PC-9 (cell line): ENCODE results near the gene PHLPP2. TPM values are rescaled to one million over a fixed set of nuclear protein-coding genes. Genes with fewer than 3 reads are reported as not detected.
"Not testable (repeated sequence)": the region's sequence is repeated elsewhere in the genome, so short reads cannot be mapped to it uniquely, and the experiment has no call there.

Experiments
- BruUV-seq: library from RNA; stranded (reverse); fragments of 400-500 nt; replicated peaks from 2 replicates; lab custom pipeline; 2021; lab: Mats Ljungman, UMichigan
- CTCF ChIA-PET: fragments of 300-600 bp; sonication (Branson Sonifier 250); formaldehyde crosslinking; loops from one replicate; lab custom pipeline; 2022; ENCODE audit warnings: antibody characterized with exemption; lab: Charles Lee
- POLR2A ChIA-PET: fragments of 300-600 bp; sonication (Branson Sonifier 250); formaldehyde crosslinking; loops from one replicate; lab custom pipeline; 2022; ENCODE audit warnings: antibody characterized with exemption; ENCODE audit not compliant: unreplicated experiment; lab: Charles Lee
- DNase-seq, 2 experiments: peaks; one replicate each; pipeline versions ENCODE4 v3.0.0 to v3.0.0-alpha.2; 2015 to 2022; ENCODE audit warnings: mixed read lengths in 1 of 2
- H2AFZ ChIP-seq: fragments of 200-600 bp; sonication (generic); 2 replicates; pipeline ENCODE4 v1.8.1; 2017; ENCODE audit warnings: antibody characterized with exemption
- H3F3A ChIP-seq: fragments of 200-600 bp; sonication (generic); 2 replicates; pipeline ENCODE4 v1.8.1; 2017; ENCODE audit warnings: antibody characterized with exemption, mild to moderate bottlenecking, low read depth; ENCODE audit not compliant: insufficient read depth
- H3K27ac ChIP-seq: fragments of 200-600 bp; sonication (generic); 2 replicates; pipeline ENCODE4 v1.6.1; 2016; ENCODE audit warnings: mixed run types
- H3K27me3 ChIP-seq: fragments of 200-600 bp; sonication (generic); 2 replicates; pipeline ENCODE4 v1.6.1; 2016; ENCODE audit warnings: low read depth, mixed run types; ENCODE audit not compliant: insufficient read depth
- H3K36me3 ChIP-seq: fragments of 200-600 bp; sonication (generic); 2 replicates; pipeline ENCODE4 v1.6.1; 2016; ENCODE audit warnings: low read depth, mixed run types
- H3K4me1 ChIP-seq: fragments of 200-600 bp; sonication (generic); replicated peaks from 2 replicates; pipeline ENCODE4 v1.6.1; 2016; ENCODE audit warnings: mixed run types; ENCODE audit not compliant: insufficient read depth
- H3K4me2 ChIP-seq: fragments of 200-600 bp; sonication (generic); 2 replicates; pipeline ENCODE4 v1.6.1; 2017; ENCODE audit warnings: mixed run types
- H3K4me3 ChIP-seq: fragments of 200-600 bp; sonication (generic); 2 replicates; pipeline ENCODE4 v1.6.1; 2016; ENCODE audit warnings: mixed run types
- H3K79me2 ChIP-seq: fragments of 200-600 bp; sonication (generic); 2 replicates; pipeline ENCODE4 v1.6.1; 2017; ENCODE audit warnings: low read depth, mixed run types
- H3K9me2 ChIP-seq: fragments of 200-600 bp; sonication (generic); 2 replicates; pipeline ENCODE4 v1.8.1; 2017; ENCODE audit warnings: mild to moderate bottlenecking; ENCODE audit not compliant: insufficient read depth
- H3K9me3 ChIP-seq: fragments of 200-600 bp; sonication (generic); 2 replicates; pipeline ENCODE4 v1.8.1; 2016; ENCODE audit warnings: low read depth; ENCODE audit not compliant: insufficient read depth
- H4K20me1 ChIP-seq: fragments of 200-600 bp; sonication (generic); 2 replicates; pipeline ENCODE4 v1.8.1; 2017; ENCODE audit not compliant: insufficient read depth
- EZH2 ChIP-seq: fragments of 200-600 bp; sonication (generic); IDR thresholded peaks from 2 replicates; pipeline ENCODE4 v1.8.0; 2017; ENCODE audit warnings: antibody characterized with exemption, low read depth
- intact Hi-C: fragments of 100-400 bp; cut with micrococcal nuclease; formaldehyde crosslinking; loops from one replicate; pipeline ENCODE4 v1.10.0; 2022; ENCODE audit not compliant: unreplicated experiment
- total RNA-seq: library from RNA; stranded (reverse); gene quantifications from 2 replicates; pipeline ENCODE4 v1.2.3, GENCODE V29; 2021
- TF ChIP-seq, protein P1 (sequence below): fragments of 200-600 bp; sonication (generic); conservative IDR thresholded peaks from 2 replicates; pipeline ENCODE4 v1.6.1; 2017; ENCODE audit warnings: mixed run types, antibody characterized with exemption, mild to moderate bottlenecking, moderate library complexity

The PHLPP2 gene
- total RNA-seq, 1 experiment from 2014 or later = 5.5 TPM

DNA sequence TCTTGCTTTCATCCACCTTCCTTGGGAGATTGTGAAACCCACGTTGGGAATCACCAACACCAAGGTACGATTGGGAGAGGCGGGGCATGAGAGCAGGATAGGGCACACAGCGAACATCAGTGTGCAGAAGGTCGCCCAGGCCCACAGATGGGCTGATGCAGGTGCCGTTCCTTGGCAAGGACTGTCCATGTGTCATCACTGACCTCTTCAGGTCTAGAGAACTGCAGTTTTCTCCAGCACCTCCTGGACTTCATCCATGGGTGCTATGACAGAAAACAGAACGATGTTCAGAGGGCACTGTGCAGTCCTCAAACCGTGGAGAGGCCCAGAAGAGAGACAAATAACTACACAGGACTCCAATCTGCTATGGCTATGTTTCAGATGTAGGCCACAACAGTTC lies 123.7 kb downstream of the PHLPP2 start:
- Histone ChIP-seq H3K4me3 (no peak overlapping the region), H3K9me3 (no peaks in the 10 kb centered on the region), H3F3A (no peaks in the 10 kb centered on the region), H3K9me2 (no peaks in the 10 kb centered on the region), H3K27me3 (no peaks in the 10 kb centered on the region), H3K27ac (no peak overlapping the region), H3K4me2 (no peak overlapping the region), H3K79me2 (no peaks in the 10 kb centered on the region), H4K20me1 (no peaks in the 10 kb centered on the region), H3K36me3 (no peaks in the 10 kb centered on the region), H2AFZ (no peak overlapping the region), H3K4me1 (peaks cover 9% of the 10 kb centered on the region; the same call in 1 of the 2 replicates)
- no peak for DNase-seq
- ChIA-PET CTCF (no interaction called here), POLR2A (no interaction called here)
- no TSS peak for BruUV-seq
- intact Hi-C loops = no loop called here
- TF ChIP-seq EZH2 = no peak
- TF ChIP-seq, protein P1, sequence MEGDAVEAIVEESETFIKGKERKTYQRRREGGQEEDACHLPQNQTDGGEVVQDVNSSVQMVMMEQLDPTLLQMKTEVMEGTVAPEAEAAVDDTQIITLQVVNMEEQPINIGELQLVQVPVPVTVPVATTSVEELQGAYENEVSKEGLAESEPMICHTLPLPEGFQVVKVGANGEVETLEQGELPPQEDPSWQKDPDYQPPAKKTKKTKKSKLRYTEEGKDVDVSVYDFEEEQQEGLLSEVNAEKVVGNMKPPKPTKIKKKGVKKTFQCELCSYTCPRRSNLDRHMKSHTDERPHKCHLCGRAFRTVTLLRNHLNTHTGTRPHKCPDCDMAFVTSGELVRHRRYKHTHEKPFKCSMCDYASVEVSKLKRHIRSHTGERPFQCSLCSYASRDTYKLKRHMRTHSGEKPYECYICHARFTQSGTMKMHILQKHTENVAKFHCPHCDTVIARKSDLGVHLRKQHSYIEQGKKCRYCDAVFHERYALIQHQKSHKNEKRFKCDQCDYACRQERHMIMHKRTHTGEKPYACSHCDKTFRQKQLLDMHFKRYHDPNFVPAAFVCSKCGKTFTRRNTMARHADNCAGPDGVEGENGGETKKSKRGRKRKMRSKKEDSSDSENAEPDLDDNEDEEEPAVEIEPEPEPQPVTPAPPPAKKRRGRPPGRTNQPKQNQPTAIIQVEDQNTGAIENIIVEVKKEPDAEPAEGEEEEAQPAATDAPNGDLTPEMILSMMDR = no peak

DNA sequence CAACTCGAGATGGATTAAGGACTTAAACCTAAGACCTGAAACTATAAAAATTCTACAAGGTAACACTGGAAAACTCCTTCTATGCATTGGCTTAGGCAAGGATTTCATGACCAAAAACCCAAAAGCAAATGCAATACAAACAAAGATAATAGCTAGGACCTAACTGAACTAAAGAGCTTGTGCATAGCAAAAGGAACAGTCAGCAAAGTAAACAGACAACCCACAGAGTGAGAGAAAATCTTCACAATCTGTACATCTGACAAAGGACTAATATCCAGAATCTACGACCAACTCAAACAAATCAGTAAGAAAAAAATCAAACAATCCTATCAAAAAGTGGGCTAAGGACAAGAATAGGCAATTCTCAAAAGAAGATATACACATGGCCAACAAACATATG lies 126.1 kb downstream of the PHLPP2 start:
- intact Hi-C loops, H3F3A ChIP-seq, H3K4me1 ChIP-seq, H3K79me2 ChIP-seq, H3K9me3 ChIP-seq, BruUV-seq, H2AFZ ChIP-seq, H3K4me2 ChIP-seq, H3K27me3 ChIP-seq, H3K36me3 ChIP-seq, CTCF ChIA-PET, H4K20me1 ChIP-seq, H3K4me3 ChIP-seq, H3K27ac ChIP-seq, H3K9me2 ChIP-seq: not testable (repeated sequence)
- POLR2A ChIA-PET = interaction anchor here (0.8 kb wide), 1 partner anchor 420 kb away, joined by 6 read pairs; no protein-coding TSS in a partner anchor
- DNase-seq = peak in 1 of 2 experiments; percentile 46

DNA sequence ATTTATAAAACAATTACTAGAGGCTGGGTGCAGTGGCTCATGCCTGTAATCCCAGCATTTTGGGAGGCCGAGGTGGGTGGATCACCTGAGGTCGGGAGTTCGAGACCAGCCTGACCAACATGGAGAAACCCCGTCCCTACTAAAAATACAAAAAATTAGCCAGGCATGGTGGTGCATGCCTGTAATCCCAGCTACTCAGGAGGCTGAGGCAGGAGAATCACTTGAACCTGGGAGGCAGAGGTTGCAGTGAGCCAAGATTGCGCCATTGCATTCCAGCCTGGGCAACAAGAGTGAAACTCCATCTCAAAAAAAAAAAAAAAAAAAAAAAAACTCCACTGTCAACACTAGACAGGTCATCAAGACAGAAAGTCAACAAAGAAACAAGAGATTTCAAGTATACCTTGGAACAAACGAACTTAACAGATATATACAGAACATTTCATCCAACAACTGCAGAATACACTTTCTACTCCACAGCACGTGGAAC lies 129.1 kb downstream of the PHLPP2 start:
- H3K4me3 ChIP-seq, H3K4me1 ChIP-seq, H3K36me3 ChIP-seq, H3K4me2 ChIP-seq, BruUV-seq, H3K27ac ChIP-seq, H3K79me2 ChIP-seq, H3K9me3 ChIP-seq, H3K9me2 ChIP-seq, intact Hi-C loops, H4K20me1 ChIP-seq, H2AFZ ChIP-seq, H3F3A ChIP-seq, POLR2A ChIA-PET, CTCF ChIA-PET: not testable (repeated sequence)
- peaks cover 13% of the 10 kb centered on the region; the same call in 1 of the 2 replicates for H3K27me3 ChIP-seq
- peak in 1 of 2 experiments; percentile 52 for DNase-seq

Other genes with a start within 250 kb of the PHLPP2 start
- gene ZNF19, start 235.4 kb downstream of the PHLPP2 start, total RNA-seq = 6.8 TPM in 2 replicates
- gene CHST4, start 198.3 kb downstream of the PHLPP2 start, total RNA-seq = 2.4 and 3.1 TPM in 2 replicates
- gene TAT, start 147.6 kb downstream of the PHLPP2 start, total RNA-seq = 0.13 and 0.50 TPM in 2 replicates
- 28.5 and 28.6 TPM in 2 replicates for gene MARVELD3, start 98.5 kb downstream of the PHLPP2 start, total RNA-seq
- 60.1 and 72.5 TPM in 2 replicates for gene AP1G1, start 84.1 kb upstream of the PHLPP2 start, total RNA-seq
- gene ATXN1L, start 121.3 kb upstream of the PHLPP2 start, total RNA-seq = 18.2 and 25.3 TPM in 2 replicates
- 5.9 TPM in 2 replicates for gene ZNF821, start 159.5 kb upstream of the PHLPP2 start, total RNA-seq
- gene IST1, start 170.8 kb upstream of the PHLPP2 start, total RNA-seq = 177 and 204 TPM in 2 replicates